ENCODE data around the gene NCOA5.
A peak's percentile ranks its signal among the peaks of the same experiment; 100 is the strongest.

Gene NCOA5

GRCh38 chr20:46043556-46043955 lies 46.2 kb downstream of the NCOA5 start:
- H3K4me1 Mint-ChIP-seq, result no peaks in the 10 kb centered on the region
- ATAC-seq (replicated peaks), result no peak
- H3K4me3 Mint-ChIP-seq, result no peak overlapping the region
- no peak overlapping the region for H3K27ac Mint-ChIP-seq
- DNase-seq, result no peak
- H3K36me3 Mint-ChIP-seq, result no peaks in the 10 kb centered on the region
- peaks cover 67 to 76% of the 10 kb centered on the region in 2 donors for H3K27me3 Mint-ChIP-seq
- peaks cover 3 to 4% of the 10 kb centered on the region in 2 donors for H3K9me3 Mint-ChIP-seq

DNA sequence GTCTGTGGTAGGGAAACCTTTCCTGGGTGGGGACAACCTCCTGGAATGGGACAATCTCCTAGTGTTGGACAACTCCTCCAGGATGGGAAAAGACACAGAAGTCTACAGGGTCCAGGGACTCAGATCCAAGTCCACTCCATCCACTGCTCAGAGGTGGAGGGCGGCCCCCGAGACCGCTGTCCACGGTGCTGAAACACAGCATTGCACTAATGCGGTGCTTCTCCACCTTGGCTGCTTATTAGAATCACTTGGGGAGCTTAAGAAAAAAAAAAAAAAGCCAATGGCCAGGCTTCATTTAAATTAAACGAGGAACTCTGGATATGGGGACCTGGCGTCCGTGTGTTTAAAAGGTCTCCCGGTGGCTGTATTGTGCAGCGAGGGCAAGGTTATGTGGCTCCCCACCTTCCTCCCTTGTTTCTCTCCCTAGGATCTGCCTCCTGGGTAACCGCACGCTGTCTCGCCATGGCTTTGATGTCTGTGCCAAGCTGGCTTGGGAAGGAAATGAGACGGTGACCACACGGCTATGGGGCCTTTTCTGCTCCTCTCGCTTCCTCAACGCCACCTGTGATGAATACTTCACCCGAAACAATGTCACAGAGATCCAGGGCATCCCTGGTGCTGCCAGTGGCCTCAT lies 48.7 kb downstream of the NCOA5 start:
- no peak overlapping the region for H3K27ac Mint-ChIP-seq
- no peaks in the 10 kb centered on the region for H3K4me1 Mint-ChIP-seq
- DNase-seq (no peak), ATAC-seq (replicated peaks) (peak; percentile 52 to 57)
- H3K9me3 Mint-ChIP-seq, result peaks cover 3 to 4% of the 10 kb centered on the region in 2 donors
- no peaks in the 10 kb centered on the region for H3K36me3 Mint-ChIP-seq
- no peak overlapping the region for H3K4me3 Mint-ChIP-seq
- H3K27me3 Mint-ChIP-seq, result peaks cover 53 to 73% of the 10 kb centered on the region in 2 donors

- Mint-ChIP-seq H3K36me3 (no peaks in the 10 kb centered on the region), H3K27ac (no peak overlapping the region)
Observed at GRCh38 chr20:46037036-46037435, 52.7 kb downstream of the NCOA5 start.

GRCh38 chr20:46036370-46036769 lies 53.4 kb downstream of the NCOA5 start:
- Mint-ChIP-seq H3K36me3 (no peaks in the 10 kb centered on the region), H3K27me3 (peaks cover 52 to 72% of the 10 kb centered on the region in 2 donors), H3K4me1 (peaks cover 0 to 5% of the 10 kb centered on the region in 2 donors), H3K4me3 (no peak overlapping the region), H3K27ac (no peak overlapping the region), H3K9me3 (peaks cover 3 to 4% of the 10 kb centered on the region in 2 donors)
- ATAC-seq (replicated peaks) (no peak), DNase-seq (no peak)

More at GRCh38 chr20:46037036-46037435, 52.7 kb downstream of the NCOA5 start:
- H3K4me3 Mint-ChIP-seq, result no peak overlapping the region
- no peak for ATAC-seq (replicated peaks)
- no peak for DNase-seq
- H3K4me1 Mint-ChIP-seq, result peaks cover 0 to under 1% of the 10 kb centered on the region in 2 donors
- peaks cover 3 to 4% of the 10 kb centered on the region in 2 donors for H3K9me3 Mint-ChIP-seq
- H3K27me3 Mint-ChIP-seq, result peaks cover 59 to 75% of the 10 kb centered on the region in 2 donors

GRCh38 chr20:46035713-46036112 lies 54.0 kb downstream of the NCOA5 start:
- no peak for DNase-seq
- H3K27me3 Mint-ChIP-seq, result peaks cover 47 to 72% of the 10 kb centered on the region in 2 donors
- peaks cover 0 to 5% of the 10 kb centered on the region in 2 donors for H3K4me1 Mint-ChIP-seq
- peaks cover 3 to 4% of the 10 kb centered on the region in 2 donors for H3K9me3 Mint-ChIP-seq
- H3K4me3 Mint-ChIP-seq, result no peak overlapping the region
- ATAC-seq (replicated peaks), result no peak
- no peak overlapping the region for H3K27ac Mint-ChIP-seq
- no peaks in the 10 kb centered on the region for H3K36me3 Mint-ChIP-seq

DNA sequence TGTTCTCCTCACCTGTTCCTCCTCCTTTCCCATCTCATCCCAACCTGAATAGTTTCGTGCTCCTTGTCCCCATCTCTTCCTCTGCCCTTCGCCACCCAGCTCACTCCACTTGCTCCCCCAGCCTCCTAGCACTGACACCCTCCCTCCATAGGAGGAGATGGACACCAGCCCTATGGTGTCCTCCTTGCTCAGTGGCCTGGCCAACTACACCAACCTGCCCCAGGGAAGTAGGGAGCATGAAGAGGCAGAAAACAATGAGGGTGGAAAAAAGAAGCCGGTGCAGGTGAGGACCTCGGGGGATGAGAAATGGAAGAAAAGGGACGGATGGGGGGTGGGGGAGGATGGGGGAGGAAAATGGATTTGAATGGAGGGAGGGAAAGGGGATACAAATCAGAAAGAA lies 54.5 kb downstream of the NCOA5 start:
- H3K4me3 Mint-ChIP-seq, result no peak overlapping the region
- DNase-seq, result no peak
- no peaks in the 10 kb centered on the region for H3K9me3 Mint-ChIP-seq
- ATAC-seq (replicated peaks), result no peak
- H3K4me1 Mint-ChIP-seq, result peaks cover 1 to 5% of the 10 kb centered on the region in 2 donors
- no peak overlapping the region for H3K27ac Mint-ChIP-seq
- H3K36me3 Mint-ChIP-seq, result no peaks in the 10 kb centered on the region
- H3K27me3 Mint-ChIP-seq, result peaks cover 46 to 72% of the 10 kb centered on the region in 2 donors

- Mint-ChIP-seq H3K9me3 (no peaks in the 10 kb centered on the region), H3K36me3 (no peaks in the 10 kb centered on the region), H3K4me1 (peaks cover 1 to 6% of the 10 kb centered on the region in 2 donors), H3K4me3 (no peak overlapping the region), H3K27me3 (peaks cover 55 to 80% of the 10 kb centered on the region in 2 donors), H3K27ac (no peak overlapping the region)
- no peak for DNase-seq
- ATAC-seq (replicated peaks), result no peak
Observed at GRCh38 chr20:46034039-46034438, 55.7 kb downstream of the NCOA5 start.

DNA sequence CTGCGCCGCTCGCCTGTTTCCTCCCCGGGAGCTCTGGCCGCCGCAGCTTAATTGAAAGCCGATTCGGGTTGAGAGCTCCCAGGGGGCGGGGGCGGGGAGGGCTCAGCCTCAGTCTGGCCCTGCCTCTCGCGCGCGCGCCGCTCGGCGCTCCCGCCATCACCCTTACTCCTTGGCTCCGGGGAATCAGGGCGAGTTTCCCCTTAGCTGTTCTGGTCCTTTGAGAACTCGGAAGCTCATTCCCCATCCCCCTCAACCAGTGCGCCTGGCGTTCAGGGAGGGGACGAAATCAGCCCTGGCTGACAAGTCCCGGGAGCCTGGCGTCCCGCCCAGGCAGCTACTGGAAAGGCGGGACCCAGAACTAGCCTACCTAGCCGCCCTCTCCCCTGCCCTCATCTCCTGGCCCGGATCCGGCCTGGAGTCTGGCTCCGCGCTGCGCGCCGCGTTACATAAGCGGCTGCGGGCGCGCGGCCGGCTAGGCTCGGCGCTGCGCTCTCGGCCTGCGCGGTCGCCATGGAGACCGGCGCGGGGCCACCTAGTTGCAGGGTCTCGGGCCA lies 58.0 kb downstream of the NCOA5 start:
- peak; percentile 18 to 21 for ATAC-seq (replicated peaks)
- peaks cover 67 to 90% of the 10 kb centered on the region in 2 donors for H3K27me3 Mint-ChIP-seq
- H3K4me1 Mint-ChIP-seq, result peaks cover 1 to 9% of the 10 kb centered on the region in 2 donors
- peak overlapping the region in 1 of 2 donors; percentile 34 for H3K4me3 Mint-ChIP-seq
- no peak for DNase-seq
- H3K27ac Mint-ChIP-seq, result no peak overlapping the region
- no peaks in the 10 kb centered on the region for H3K36me3 Mint-ChIP-seq
- no peaks in the 10 kb centered on the region for H3K9me3 Mint-ChIP-seq

GRCh38 chr20:46031014-46031569 lies 58.7 kb downstream of the NCOA5 start:
- no peaks in the 10 kb centered on the region for H3K36me3 Mint-ChIP-seq

GRCh38 chr20:46030284-46031013 lies 59.3 kb downstream of the NCOA5 start:
- no peak for DNase-seq
- no peaks in the 10 kb centered on the region for H3K9me3 Mint-ChIP-seq
- no peak for ATAC-seq (replicated peaks)
- H3K36me3 Mint-ChIP-seq, result no peaks in the 10 kb centered on the region
- no peak overlapping the region for H3K4me3 Mint-ChIP-seq
- H3K27ac Mint-ChIP-seq, result no peak overlapping the region
- peaks cover 66 to 92% of the 10 kb centered on the region in 2 donors for H3K27me3 Mint-ChIP-seq
- peaks cover 1 to 9% of the 10 kb centered on the region in 2 donors for H3K4me1 Mint-ChIP-seq

More at GRCh38 chr20:46031014-46031569, 58.7 kb downstream of the NCOA5 start:
- Mint-ChIP-seq H3K27me3 (peaks cover 66 to 91% of the 10 kb centered on the region in 2 donors), H3K4me3 (no peak overlapping the region), H3K4me1 (peaks cover 1 to 9% of the 10 kb centered on the region in 2 donors), H3K9me3 (no peaks in the 10 kb centered on the region), H3K27ac (no peak overlapping the region)
- DNase-seq, result no peak
- ATAC-seq (replicated peaks), result no peak

DNA sequence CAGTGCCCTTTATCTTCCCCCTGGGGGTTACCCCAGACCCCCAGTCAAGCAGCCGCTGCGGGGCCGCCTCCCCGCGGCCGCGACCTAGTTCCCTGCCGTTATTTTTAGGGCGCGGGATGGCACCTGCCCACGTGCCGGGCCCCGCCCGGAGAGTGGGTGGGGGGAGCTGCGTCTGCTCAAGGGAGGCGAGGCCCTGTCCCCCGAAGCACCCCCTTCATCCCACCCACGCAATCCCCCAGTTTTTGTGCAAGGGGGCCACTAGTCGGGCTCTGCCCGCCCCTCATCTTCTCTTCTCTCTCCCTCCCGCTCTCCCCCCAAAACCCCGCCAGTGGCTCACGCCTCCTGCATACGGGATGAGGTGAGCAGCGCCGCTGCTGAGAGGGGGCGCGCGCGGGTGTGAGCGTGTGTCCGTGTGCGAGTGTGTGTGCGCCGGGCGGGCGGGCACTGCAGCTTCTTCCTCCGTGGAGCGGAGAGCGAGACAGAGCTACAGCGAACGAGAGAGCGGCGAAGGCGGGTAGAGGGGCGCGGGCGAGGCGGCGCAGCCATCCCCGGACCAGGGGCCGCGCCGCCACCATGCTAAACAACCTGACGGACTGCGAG lies 60.9 kb downstream of the NCOA5 start, which contains the start of gene SLC12A5:
Gene SLC12A5 (plus strand): TSS at position 444 of the 600 bp plus-strand sequence. CDS start 130 bp downstream, at position 574.
- Mint-ChIP-seq H3K27me3 (peaks cover 67 to 92% of the 10 kb centered on the region in 2 donors), H3K4me1 (peaks cover 1 to 9% of the 10 kb centered on the region in 2 donors), H3K36me3 (no peaks in the 10 kb centered on the region), H3K4me3 (peak within 1 kb of the TSS; percentile 28 to 57), H3K27ac (peak within 1 kb of the TSS; percentile 82), H3K9me3 (no peaks in the 10 kb centered on the region)
- ATAC-seq (replicated peaks), result no peak
- DNase-seq, result no peak

DNA sequence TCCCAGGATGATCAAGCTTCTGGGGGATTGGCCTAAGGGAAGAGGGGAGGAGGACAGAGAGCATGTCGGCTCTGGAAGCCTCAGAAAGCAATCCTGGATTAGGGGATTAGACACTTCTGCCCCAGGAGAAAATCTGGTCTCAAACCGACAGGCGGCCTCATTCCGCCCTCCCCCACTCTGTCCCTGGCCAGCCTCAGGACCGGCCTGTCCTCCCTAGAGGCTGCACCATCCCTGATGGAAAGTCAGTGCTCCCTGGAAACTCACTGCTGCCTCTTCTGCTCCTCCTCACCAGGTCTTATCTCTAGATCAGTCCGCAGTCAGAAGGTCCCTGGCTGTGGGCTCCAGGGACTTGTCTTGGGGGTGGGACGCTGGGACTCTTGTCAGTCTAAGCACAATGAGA lies 61.7 kb downstream of the NCOA5 start:
- Mint-ChIP-seq H3K4me1 (peaks cover 1 to 17% of the 10 kb centered on the region in 2 donors), H3K36me3 (no peaks in the 10 kb centered on the region), H3K27me3 (peaks cover 67 to 92% of the 10 kb centered on the region in 2 donors), H3K27ac (no peak overlapping the region), H3K9me3 (no peaks in the 10 kb centered on the region), H3K4me3 (no peak overlapping the region)
- ATAC-seq (replicated peaks) (no peak), DNase-seq (no peak)

DNA sequence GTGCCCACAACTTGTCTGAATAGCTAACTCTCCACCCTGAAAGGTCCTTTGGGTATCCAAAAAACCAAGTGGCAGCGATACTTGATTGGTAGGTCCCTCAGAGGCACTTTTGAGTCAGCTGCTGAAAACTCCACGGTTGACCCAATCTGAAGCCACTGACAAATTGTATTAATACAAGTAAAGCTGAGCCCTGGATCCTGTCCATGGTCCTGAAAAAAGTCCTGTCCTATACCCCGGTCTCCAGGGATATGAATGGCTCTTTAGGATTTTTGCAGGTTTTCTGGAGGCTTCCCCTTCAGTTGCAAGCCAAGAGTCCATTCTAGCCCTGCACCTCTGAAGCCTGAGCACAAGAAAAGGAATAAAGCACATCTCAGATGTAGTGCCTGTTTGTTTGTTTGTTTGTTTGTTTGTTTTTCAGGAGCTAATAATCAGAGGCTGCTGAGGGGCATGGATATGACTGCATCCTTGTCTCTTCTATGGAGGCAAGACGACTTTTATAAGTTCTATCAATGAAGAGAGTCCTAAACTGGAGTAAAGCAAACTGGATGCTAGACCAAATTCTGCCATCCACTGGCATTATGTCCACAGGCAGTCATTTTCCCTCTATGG lies 62.4 kb downstream of the NCOA5 start:
- Mint-ChIP-seq H3K27me3 (peaks cover 64 to 89% of the 10 kb centered on the region in 2 donors), H3K9me3 (no peaks in the 10 kb centered on the region), H3K27ac (no peak overlapping the region), H3K4me1 (peaks cover 5 to 24% of the 10 kb centered on the region in 2 donors), H3K4me3 (no peak overlapping the region), H3K36me3 (no peaks in the 10 kb centered on the region)
- ATAC-seq (replicated peaks) (peak; percentile 30 to 45), DNase-seq (no peak)
